ENCODE measurements around the gene CEPT1. TPM values are rescaled to one million over a fixed set of nuclear protein-coding genes. Genes with fewer than 3 reads are reported as not detected.

Gene CEPT1
- total and polyA plus RNA-seq, 2 of the 4 experiments (the other 2 are of a cell fraction): 13.3 to 27.4 TPM

GRCh38 chr1:111202366-111202706 is 62.3 kb downstream of the CEPT1 start:
- Histone ChIP-seq H2AK5ac (ENCODE audit: low read depth, low read length) (no peak overlapping the region), H3K14ac (replicated peaks; ENCODE audit: low read depth, low read length) (no peak overlapping the region), H3K4ac (ENCODE audit: low read depth, low read length) (no peak overlapping the region), H3K36me3 (ENCODE audit: control insufficient read depth, insufficient read depth, low read length) (no peaks in the 10 kb centered on the region), H4K91ac (ENCODE audit: insufficient read depth, low read depth, low read length) (no peak overlapping the region), H3K23ac (ENCODE audit: low read depth, low read length) (no peak overlapping the region), H3K27ac (ENCODE audit: insufficient read depth, low read length) (no peak overlapping the region), H3K9me1 (ENCODE audit: insufficient read depth, low read length) (peaks cover 2% of the 10 kb centered on the region; the same call in 1 of the 2 replicates), H4K8ac (ENCODE audit: low read depth in 2 of 2, low read length in 2 of 2) (no peak overlapping the region), H3K4me2 (ENCODE audit: low read depth, low read length) (no peak overlapping the region), H4K20me1 (ENCODE audit: insufficient read depth, low read length) (no peaks in the 10 kb centered on the region), H3K9ac (ENCODE audit: low read depth, low read length) (no peak overlapping the region), H3K79me1 (ENCODE audit: low read depth in 1 of 2, low read length in 2 of 2) (no peaks in the 10 kb centered on the region), H3K4me1 (ENCODE audit: control insufficient read depth, insufficient read depth, low read length) (peaks cover 16% of the 10 kb centered on the region), H3K56ac (ENCODE audit: extremely low read depth, insufficient read depth, low read length) (no peak overlapping the region), H2BK15ac (ENCODE audit: low read depth, low read length) (no peak overlapping the region), H3K18ac (ENCODE audit: low read depth, low read length) (no peak overlapping the region), H2BK120ac (ENCODE audit: low read depth, low read length) (no peak overlapping the region), H2AFZ (replicated peaks; ENCODE audit: low read length, poor library complexity) (no peak overlapping the region), H4K5ac (ENCODE audit: low read depth, low read length) (0 out of 2 replicates have a peak overlapping the region, but pooled peaks have one; percentile 55), H2AK9ac (replicated peaks; ENCODE audit: low read depth, low read length, poor library complexity) (no peak overlapping the region), H2BK5ac (ENCODE audit: low read depth, low read length, poor library complexity, severe bottlenecking) (no peak overlapping the region), H3K4me3 (ENCODE audit: insufficient read depth, low read depth, low read length) (no peak overlapping the region), H3K27me3 (ENCODE audit: control insufficient read depth, insufficient read depth, low read length) (peaks cover 15% of the 10 kb centered on the region), H2BK20ac (ENCODE audit: low read depth, low read length) (no peak overlapping the region), H3K9me3 (ENCODE audit: control insufficient read depth, insufficient read depth, low read length) (no peaks in the 10 kb centered on the region)
- dilution Hi-C loops (cut with HindIII; ENCODE audit: low sequenced_read_pairs, unreplicated experiment) (no loop called here), intact Hi-C loops (cut with micrococcal nuclease) (no loop called here), in situ Hi-C loops (cut with MboI; ENCODE audit: low sequenced_read_pairs) (no loop called here)
- ATAC-seq (ENCODE audit: low read depth) (no peak), DNase-seq (no peak)
- ChIA-PET POLR2A (ENCODE audit: unreplicated experiment) (no interaction called here), CTCF (no interaction called here)
- no CpG with 5 or more reads among the region's 1 CpG for WGBS, 2 experiments (ENCODE audit: extremely low coverage in 2 of 2, insufficient read length in 1 of 2)
- no TSS peak for BruUV-seq (replicated peaks)
- TF ChIP-seq CHD1 (IDR thresholded peaks at IDR 0.05; ENCODE audit: low read depth, low read length) (no peak), BHLHE40 (IDR thresholded peaks at IDR 0.05; ENCODE audit: low read depth, low read length) (no peak), CEBPB (IDR thresholded peaks at IDR 0.05; ENCODE audit: low read depth, low read length) (no peak), MAFK (IDR thresholded peaks at IDR 0.05; ENCODE audit: low read depth, low read length) (no peak), POLR2A (IDR thresholded peaks at IDR 0.05; ENCODE audit: low read depth, low read length) (no peak), NFE2L2 (IDR thresholded peaks at IDR 0.05; ENCODE audit: low read depth, low read length) (no peak), CTCF (conservative IDR thresholded peaks at IDR 0.05; ENCODE audit: low read depth, low read length) (no peak), ELK1 (IDR thresholded peaks at IDR 0.05; ENCODE audit: borderline replicate concordance, low read depth, low read length) (no peak), USF2 (IDR thresholded peaks at IDR 0.05; ENCODE audit: low read depth, low read length) (no peak), FOS (IDR thresholded peaks at IDR 0.05; ENCODE audit: low read depth, low read length) (no peak), RCOR1 (IDR thresholded peaks at IDR 0.05; ENCODE audit: insufficient replicate concordance, low read length) (no peak)

All from IMR-90 (cell line).